Activated B cell treated with CpG ODN at 0.5 μM for 24 hours (primary cell): ENCODE measurements around the gene CCDC47. TPM values are rescaled to one million over a fixed set of nuclear protein-coding genes. Genes with fewer than 3 reads are reported as not detected.

Source experiments
- ATAC-seq: fragments of 200-7000 bp; cut with Tn5 transposase; one replicate; pipeline ENCODE4 v1.10.0; 2021; ENCODE audit warnings: low read depth, mild to moderate bottlenecking, moderate library complexity
- CTCF ChIA-PET: fragments of 350-600 bp; sonication (Branson Sonifier 250); formaldehyde crosslinking; loops from one replicate; lab custom pipeline; 2021; ENCODE audit warnings: antibody characterized with exemption; lab: Charles Lee
- POLR2A ChIA-PET: fragments of 350-600 bp; sonication (Branson Sonifier 250); formaldehyde crosslinking; loops from one replicate; lab custom pipeline; 2021; ENCODE audit warnings: antibody characterized with exemption; lab: Charles Lee
- DNase-seq: peaks from one replicate; pipeline ENCODE4 v3.0.0; 2022
- H3K27ac Mint-ChIP-seq: one replicate; pipeline ENCODE4 v1.8.0; 2020; ENCODE audit warnings: mixed read lengths
- H3K27me3 Mint-ChIP-seq: one replicate; pipeline ENCODE4 v1.8.0; 2021; ENCODE audit warnings: mixed read lengths
- H3K36me3 Mint-ChIP-seq: one replicate; pipeline ENCODE4 v1.8.0; 2021; ENCODE audit warnings: low read depth, mixed read lengths
- H3K4me1 Mint-ChIP-seq: one replicate; pipeline ENCODE4 v1.8.0; 2021; ENCODE audit warnings: mixed read lengths
- H3K4me3 Mint-ChIP-seq: one replicate; pipeline ENCODE4 v1.8.0; 2020; ENCODE audit warnings: mild to moderate bottlenecking, mixed read lengths
- H3K9me3 Mint-ChIP-seq: one replicate; pipeline ENCODE4 v1.8.0; 2020; ENCODE audit warnings: mixed read lengths
- CTCF ChIP-seq: fragments of 200-600 bp; IDR thresholded peaks from one replicate; pipeline ENCODE4 v1.8.0; 2022; ENCODE audit warnings: antibody characterized with exemption, mild to moderate bottlenecking
- intact Hi-C: fragments of 100-400 bp; cut with micrococcal nuclease; formaldehyde crosslinking; loops from one replicate; pipeline ENCODE4 v1.15.1; 2024
- total RNA-seq: library from RNA; stranded (reverse); gene quantifications from 2 replicates; pipeline ENCODE4 v1.2.3, GENCODE V29; 2022

Gene CCDC47
- total RNA-seq, 1 donor from 2014 or later, result 47.6 TPM

GRCh38 chr17:63700528-63701455, 72.6 kb downstream of the CCDC47 start:
- Mint-ChIP-seq H3K27ac (peak overlapping the region; percentile 95), H3K36me3 (peaks cover 52% of the 10 kb centered on the region), H3K4me1 (peaks cover 71% of the 10 kb centered on the region), H3K9me3 (no peaks in the 10 kb centered on the region), H3K4me3 (peak overlapping the region; percentile 80), H3K27me3 (no peaks in the 10 kb centered on the region)
- CTCF ChIA-PET, result interaction anchor here (1.1 to 4.5 kb wide), 4 partner anchors 10 to 148 kb away, joined by 4 to 42 read pairs (median 6); partner anchors contain the start of genes CCDC47 and DDX42
- POLR2A ChIA-PET, result interaction anchor here (0.6 to 11.3 kb wide), 20 partner anchors 10 to 805 kb away, joined by 3 to 295 read pairs (median 4); partner anchors contain the start of genes CCDC47, CEP95, CYB561 and DCAF7
- DNase-seq (peak; percentile 67), ATAC-seq (peak; percentile 6)
- intact Hi-C loops, result no loop called here
- no peak for TF ChIP-seq CTCF

GRCh38 chr17:63699638-63700527, 73.5 kb downstream of the CCDC47 start, which contains the start of gene LIMD2:
Gene LIMD2 (minus strand): TSS chr17:63700125. CDS start chr17:63699298, 827 bp downstream.
- ATAC-seq, result peak; percentile 17
- Mint-ChIP-seq H3K4me3 (peak within 1 kb of the TSS; percentile 96), H3K27me3 (no peaks in the 10 kb centered on the region), H3K27ac (peak within 1 kb of the TSS; percentile 95), H3K36me3 (peaks cover 50% of the 10 kb centered on the region), H3K9me3 (no peaks in the 10 kb centered on the region), H3K4me1 (peaks cover 71% of the 10 kb centered on the region)
- ChIA-PET CTCF (interaction anchor here (4.5 kb wide), 1 partner anchor 11 kb away, joined by 42 read pairs; no protein-coding TSS in a partner anchor), POLR2A (interaction anchor here (0.6 to 11.3 kb wide), 12 partner anchors 11 to 806 kb away, joined by 3 to 295 read pairs (median 9); partner anchors contain the start of genes CCDC47, CEP95, CYB561 and DDX42)
- intact Hi-C loops, result loop anchor here (1.0 to 5.0 kb wide), 10 partner anchors 42 to 807 kb away; partner anchors contain the start of genes ACE, CCDC47, CEP95 and CYB561
- DNase-seq, result peak; percentile 80
- TF ChIP-seq CTCF, result no peak

- TF ChIP-seq CTCF, result no peak
- CTCF ChIA-PET, result interaction anchor here (0.8 to 4.5 kb wide), 8 partner anchors 8 to 150 kb away, joined by 3 to 42 read pairs (median 4); partner anchors contain the start of genes CCDC47, DDX42 and STRADA
- no peaks in the 10 kb centered on the region for H3K27me3 Mint-ChIP-seq
Observed at GRCh38 chr17:63698886-63699637, 74.3 kb downstream of the CCDC47 start.

GRCh38 chr17:63698381-63698885, 75.0 kb downstream of the CCDC47 start:
- Mint-ChIP-seq H3K9me3 (no peaks in the 10 kb centered on the region), H3K27ac (peak overlapping the region; percentile 97), H3K4me1 (peaks cover 71% of the 10 kb centered on the region), H3K36me3 (peaks cover 45% of the 10 kb centered on the region), H3K4me3 (peak overlapping the region; percentile 96), H3K27me3 (no peaks in the 10 kb centered on the region)
- ATAC-seq, result no peak
- ChIA-PET POLR2A (interaction anchor here (0.6 to 11.3 kb wide), 31 partner anchors 10 to 776 kb away, joined by 3 to 295 read pairs (median 5); partner anchors contain the start of genes CCDC47, DCAF7, DDX42 and MAP3K3), CTCF (interaction anchor here (0.8 to 4.5 kb wide), 10 partner anchors 8 to 150 kb away, joined by 3 to 42 read pairs (median 4); partner anchors contain the start of genes CCDC47, DDX42, MAP3K3 and STRADA)
- TF ChIP-seq CTCF, result no peak
- intact Hi-C loops, result loop anchor here (1.0 to 5.0 kb wide), 7 partner anchors 12 to 809 kb away; partner anchors contain the start of genes ACE, CEP95, CYB561 and DDX5
- peak; percentile 42 for DNase-seq

More at GRCh38 chr17:63698886-63699637, 74.3 kb downstream of the CCDC47 start:
- H3K9me3 Mint-ChIP-seq, result no peaks in the 10 kb centered on the region
- POLR2A ChIA-PET, result interaction anchor here (0.6 to 11.3 kb wide), 36 partner anchors 9 to 776 kb away, joined by 3 to 295 read pairs (median 5); partner anchors contain the start of genes CCDC47, DCAF7, DDX42 and MAP3K3
- H3K36me3 Mint-ChIP-seq, result peaks cover 46% of the 10 kb centered on the region
- ATAC-seq (peak; percentile 40), DNase-seq (peak; percentile 94)
- H3K4me3 Mint-ChIP-seq, result peak overlapping the region; percentile 96
- H3K27ac Mint-ChIP-seq, result peak overlapping the region; percentile 97
- peaks cover 73% of the 10 kb centered on the region for H3K4me1 Mint-ChIP-seq
- intact Hi-C loops, result loop anchor here (1.0 to 5.0 kb wide), 12 partner anchors 11 to 808 kb away; partner anchors contain the start of genes ACE, CCDC47, CEP95 and CYB561
